Fibroblast of the aortic adventitia (primary cell): ENCODE data around the gene RGS7BP. TPM values are rescaled to one million over a fixed set of nuclear protein-coding genes. Genes with fewer than 3 reads are reported as not detected.
A peak's percentile ranks its signal among the peaks of the same experiment; 100 is the strongest.

Experiments used
- DNase-seq: peaks from one replicate; pipeline ENCODE4 v3.0.0-alpha.2; 2010; ENCODE audit warnings: low read depth
- H3K4me3 ChIP-seq: 2 replicates; pipeline ENCODE4 v1.5.1; 2011; ENCODE audit warnings: low read depth, mild to moderate bottlenecking, control low read depth, low read length, moderate library complexity
- total RNA-seq: library from RNA; depleted of rRNA; stranded (reverse); fragments of >200 nt; gene quantifications from 2 replicates; pipeline ENCODE4 v1.2.3, GENCODE V29; 2012; ENCODE audit warnings: low replicate concordance
- TF ChIP-seq, protein P1 (sequence below): IDR thresholded peaks from 2 replicates; pipeline ENCODE4 v1.5.1; 2011; ENCODE audit warnings: mild to moderate bottlenecking, low read length, control low read depth, inconsistent platforms; ENCODE audit not compliant: insufficient read depth

The RGS7BP gene
- 0.72 and 1.1 TPM in 2 replicates for total RNA-seq

- DNase-seq, result peak; percentile 23
- TF ChIP-seq, protein P1, sequence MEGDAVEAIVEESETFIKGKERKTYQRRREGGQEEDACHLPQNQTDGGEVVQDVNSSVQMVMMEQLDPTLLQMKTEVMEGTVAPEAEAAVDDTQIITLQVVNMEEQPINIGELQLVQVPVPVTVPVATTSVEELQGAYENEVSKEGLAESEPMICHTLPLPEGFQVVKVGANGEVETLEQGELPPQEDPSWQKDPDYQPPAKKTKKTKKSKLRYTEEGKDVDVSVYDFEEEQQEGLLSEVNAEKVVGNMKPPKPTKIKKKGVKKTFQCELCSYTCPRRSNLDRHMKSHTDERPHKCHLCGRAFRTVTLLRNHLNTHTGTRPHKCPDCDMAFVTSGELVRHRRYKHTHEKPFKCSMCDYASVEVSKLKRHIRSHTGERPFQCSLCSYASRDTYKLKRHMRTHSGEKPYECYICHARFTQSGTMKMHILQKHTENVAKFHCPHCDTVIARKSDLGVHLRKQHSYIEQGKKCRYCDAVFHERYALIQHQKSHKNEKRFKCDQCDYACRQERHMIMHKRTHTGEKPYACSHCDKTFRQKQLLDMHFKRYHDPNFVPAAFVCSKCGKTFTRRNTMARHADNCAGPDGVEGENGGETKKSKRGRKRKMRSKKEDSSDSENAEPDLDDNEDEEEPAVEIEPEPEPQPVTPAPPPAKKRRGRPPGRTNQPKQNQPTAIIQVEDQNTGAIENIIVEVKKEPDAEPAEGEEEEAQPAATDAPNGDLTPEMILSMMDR, result no peak
- H3K4me3 ChIP-seq, result peak within 1 kb of the TSS; percentile 52
Observed at GRCh38 chr5:64505769-64506566, at the start of gene RGS7BP. TSS of gene RGS7BP (plus strand) at chr5:64506015. CDS start at chr5:64506625, 610 bp downstream.

DNA sequence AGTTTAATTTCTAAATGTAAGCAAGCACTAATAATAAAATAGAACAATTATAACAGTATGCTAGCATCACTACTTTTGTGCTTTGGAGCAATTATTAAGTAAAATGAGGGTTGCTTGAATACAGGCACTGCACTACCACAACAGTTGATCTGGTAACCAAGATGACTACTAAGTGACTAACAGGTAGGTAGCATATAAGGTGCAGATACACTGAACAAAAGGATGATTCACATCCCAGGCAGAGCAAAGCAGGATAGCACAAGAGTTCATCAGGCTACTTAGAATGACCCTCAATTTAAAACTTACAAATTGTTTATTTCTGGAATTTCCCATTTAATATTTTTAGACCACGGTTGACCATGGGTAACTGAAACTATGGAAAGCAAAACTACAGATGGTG is 48.0 kb upstream of the RGS7BP start:
- no peak for DNase-seq
- no peak overlapping the region for H3K4me3 ChIP-seq
- TF ChIP-seq, protein P1, result no peak

DNA sequence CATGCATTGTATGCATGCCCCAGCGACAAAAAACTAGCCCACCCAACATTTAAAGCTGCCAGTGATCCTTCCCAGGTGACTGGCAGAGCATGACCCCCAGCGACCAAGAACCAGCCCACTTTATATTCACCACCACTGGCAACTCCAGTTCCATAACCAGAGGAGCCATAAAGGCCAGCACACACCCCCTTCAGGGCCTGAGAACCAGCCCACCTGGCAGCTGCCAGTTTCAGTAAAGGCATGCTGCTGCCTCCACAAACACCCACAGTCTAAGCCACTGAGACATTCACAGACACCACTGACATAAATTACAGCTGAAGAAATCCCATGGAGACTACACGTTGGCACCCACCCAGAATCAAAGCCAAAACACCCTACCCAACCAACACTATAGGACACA is 46.9 kb upstream of the RGS7BP start:
- no peak overlapping the region for H3K4me3 ChIP-seq
- TF ChIP-seq, protein P1, result no peak
- DNase-seq, result no peak

GRCh38 chr5:64462391-64462790 is 43.4 kb upstream of the RGS7BP start:
- H3K4me3 ChIP-seq, result no peak overlapping the region
- TF ChIP-seq, protein P1, result no peak
- DNase-seq, result no peak

DNA sequence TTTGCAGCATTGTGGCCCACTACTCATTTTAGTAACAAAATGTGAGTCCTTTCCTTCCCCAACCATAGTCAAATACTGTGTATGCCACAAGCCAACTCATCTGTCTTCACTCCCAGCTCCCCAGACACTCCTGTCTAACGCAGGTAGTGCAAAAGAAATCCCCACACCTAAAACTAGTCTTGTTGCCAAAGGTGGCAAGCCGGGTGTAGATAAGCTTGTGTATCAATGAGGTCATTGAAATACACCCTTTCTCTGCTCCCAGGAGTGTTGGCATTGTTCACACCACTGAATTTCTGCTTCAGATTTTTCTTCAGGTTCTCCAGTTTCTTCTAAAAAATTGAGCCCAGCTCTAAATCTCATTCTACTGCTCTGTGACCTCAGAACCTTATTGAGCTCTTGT is 19.7 kb upstream of the RGS7BP start:
- TF ChIP-seq, protein P1, result no peak
- no peak for DNase-seq

DNA sequence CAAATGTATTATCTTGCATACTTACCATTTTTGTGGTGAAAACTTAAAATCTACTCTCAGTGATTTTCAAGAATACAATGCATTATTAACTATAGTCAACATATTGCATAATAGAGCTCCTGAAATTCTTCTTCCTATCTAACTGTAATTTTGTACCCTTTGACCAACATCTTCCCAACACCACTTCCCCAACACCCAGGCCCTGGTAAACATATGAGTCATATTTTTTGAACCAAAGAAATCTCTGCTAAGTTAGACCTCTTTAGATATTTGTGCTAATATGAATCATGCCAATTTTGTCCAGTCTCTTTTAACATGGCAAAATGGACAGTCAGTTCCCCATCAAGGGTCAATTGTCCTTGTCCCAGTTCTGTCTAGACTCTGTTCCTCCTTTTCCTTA is 18.5 kb upstream of the RGS7BP start:
- DNase-seq, result no peak
- H3K4me3 ChIP-seq, result no peak overlapping the region
- TF ChIP-seq, protein P1, result no peak

More for the DNA sequence above, 19.7 kb upstream of the RGS7BP start:
- H3K4me3 ChIP-seq, result no peak overlapping the region

DNA sequence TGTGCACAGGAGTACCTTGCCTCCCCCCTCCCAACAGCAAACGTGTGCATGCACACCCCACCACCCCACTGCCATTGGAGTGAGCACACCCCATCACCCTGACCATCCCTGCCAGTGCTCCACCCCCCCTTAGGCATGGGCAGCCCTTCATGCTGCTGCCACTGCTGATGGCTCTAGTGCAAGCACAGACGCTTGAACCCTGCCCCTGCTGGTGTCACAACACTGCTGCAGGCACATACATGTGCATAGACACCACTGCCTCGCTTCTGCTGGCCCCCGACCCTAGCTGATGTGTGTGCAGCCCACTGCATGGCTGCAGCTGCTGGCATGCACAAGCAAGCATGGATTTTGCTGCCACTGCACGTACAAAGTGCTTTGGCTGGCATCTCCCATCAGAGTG is 16.0 kb upstream of the RGS7BP start:
- H3K4me3 ChIP-seq, result no peak overlapping the region
- no peak for DNase-seq
- TF ChIP-seq, protein P1, result no peak
